Peyer's patch (tissue), 4 donors: ENCODE data around the gene PPID.

Experiments
- CTCF ChIP-seq, 6 experiments: fragments of 450-650 bp in 4 of 6; fragments of 200-600 bp in 2 of 6; sonication (generic) in 1 of 6; IDR thresholded peaks; one replicate each; pipeline ENCODE4 v1.5.1; 2017 to 2019; ENCODE audit warnings: antibody characterized with exemption in 6 of 6, mild to moderate bottlenecking in 3 of 6, moderate library complexity in 1 of 6
- POLR2A ChIP-seq, 2 donors: fragments of 450-650 bp; IDR thresholded peaks; one replicate each; pipeline ENCODE4 v1.5.1; 2017; ENCODE audit warnings: antibody characterized with exemption in 2 of 2, mild to moderate bottlenecking in 2 of 2, moderate library complexity in 2 of 2

- TF ChIP-seq POLR2A (IDR thresholded peaks at IDR 0.05), result no peak
- TF ChIP-seq CTCF (IDR thresholded peaks at IDR 0.05), result peak in 1 of 6 experiments; percentile 5
Measured at GRCh38 chr4:158710814-158711213, 12.4 kb downstream of the PPID start.
